HFFc6 (cell line): ENCODE data around the gene GPR142. TPM values are rescaled to one million over a fixed set of nuclear protein-coding genes. Genes with fewer than 3 reads are reported as not detected.
A peak's percentile ranks its signal among the peaks of the same experiment; 100 is the strongest.

Experiments used
- DNase-seq: peaks from one replicate; pipeline ENCODE4 v3.0.0-alpha.2; 2018
- H3K27ac Mint-ChIP-seq: 2 replicates; pipeline ENCODE4 v1.8.0; 2020; ENCODE audit warnings: mild to moderate bottlenecking, mixed read lengths
- H3K27me3 Mint-ChIP-seq: 2 replicates; pipeline ENCODE4 v1.8.0; 2021; ENCODE audit warnings: mild to moderate bottlenecking, moderate library complexity, mixed read lengths; ENCODE audit not compliant: insufficient read depth
- H3K36me3 Mint-ChIP-seq: 2 replicates; pipeline ENCODE4 v1.8.0; 2021; ENCODE audit warnings: low read depth, mixed read lengths
- H3K4me1 Mint-ChIP-seq: 2 replicates; pipeline ENCODE4 v1.8.0; 2020; ENCODE audit warnings: low read depth, mixed read lengths
- H3K4me3 Mint-ChIP-seq: 2 replicates; pipeline ENCODE4 v1.8.0; 2020; ENCODE audit warnings: mild to moderate bottlenecking, moderate library complexity, mixed read lengths
- H3K9me3 Mint-ChIP-seq: 2 replicates; pipeline ENCODE4 v1.8.0; 2020; ENCODE audit warnings: mild to moderate bottlenecking, mixed read lengths
- total RNA-seq, 6 experiments: library from RNA; stranded (reverse); fragmentation: NEBNext Ultra II Directional; extraction: Animal tissue kit (Norgen Biotek cat#: 25700); gene quantifications; 2 replicates in 1 of 6; 3 replicates in 5 of 6; pipeline ENCODE4 v1.2.3, GENCODE V29; 2021
- TF ChIP-seq, protein P1 (sequence below): fragments of 200-600 bp; sonication (generic); IDR thresholded peaks from 2 replicates; pipeline ENCODE4 v1.5.0; 2021; ENCODE audit warnings: antibody characterized with exemption, mild to moderate bottlenecking

GPR142 gene
- total RNA-seq, 6 experiments from 2014 or later: not detected

DNA sequence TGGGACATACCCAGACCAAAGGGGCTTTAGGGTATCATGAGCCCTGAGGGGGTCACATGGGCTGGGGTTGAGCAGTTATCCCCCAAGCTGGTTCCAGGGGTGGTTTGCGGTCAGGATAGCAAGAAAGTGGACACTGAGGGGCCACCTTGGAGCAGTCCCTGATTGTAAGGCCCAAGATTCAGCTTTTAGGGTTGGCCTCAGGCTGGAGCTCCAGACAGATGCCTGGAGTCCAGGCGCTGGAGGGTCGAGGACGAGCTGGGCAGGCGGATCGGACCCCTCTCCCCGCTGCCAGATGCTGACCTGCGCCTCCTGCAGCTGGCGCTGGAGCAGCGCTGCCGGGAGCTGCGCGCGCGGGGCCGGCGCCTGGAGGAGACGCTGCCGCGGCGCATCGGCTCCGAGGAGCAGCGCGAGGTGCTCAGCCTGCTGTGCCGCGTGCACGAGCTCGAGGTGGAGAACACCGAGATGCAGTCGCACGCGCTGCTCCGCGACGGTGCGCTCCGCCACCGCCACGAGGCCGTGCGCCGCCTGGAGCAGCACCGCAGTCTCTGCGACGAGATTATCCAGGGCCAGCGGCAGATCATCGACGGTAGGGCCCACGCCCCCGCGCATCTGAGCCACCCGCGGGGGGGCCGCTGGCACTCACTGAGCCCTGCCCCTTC is 15.6 kb upstream of the GPR142 start:
- Mint-ChIP-seq H3K4me1 (no peaks in the 10 kb centered on the region), H3K27me3 (peaks cover 7% of the 10 kb centered on the region; the same call in 1 of the 2 replicates), H3K4me3 (no peak overlapping the region), H3K27ac (no peak overlapping the region), H3K36me3 (peaks cover 3% of the 10 kb centered on the region), H3K9me3 (peaks cover 31% of the 10 kb centered on the region)
- TF ChIP-seq, protein P1, sequence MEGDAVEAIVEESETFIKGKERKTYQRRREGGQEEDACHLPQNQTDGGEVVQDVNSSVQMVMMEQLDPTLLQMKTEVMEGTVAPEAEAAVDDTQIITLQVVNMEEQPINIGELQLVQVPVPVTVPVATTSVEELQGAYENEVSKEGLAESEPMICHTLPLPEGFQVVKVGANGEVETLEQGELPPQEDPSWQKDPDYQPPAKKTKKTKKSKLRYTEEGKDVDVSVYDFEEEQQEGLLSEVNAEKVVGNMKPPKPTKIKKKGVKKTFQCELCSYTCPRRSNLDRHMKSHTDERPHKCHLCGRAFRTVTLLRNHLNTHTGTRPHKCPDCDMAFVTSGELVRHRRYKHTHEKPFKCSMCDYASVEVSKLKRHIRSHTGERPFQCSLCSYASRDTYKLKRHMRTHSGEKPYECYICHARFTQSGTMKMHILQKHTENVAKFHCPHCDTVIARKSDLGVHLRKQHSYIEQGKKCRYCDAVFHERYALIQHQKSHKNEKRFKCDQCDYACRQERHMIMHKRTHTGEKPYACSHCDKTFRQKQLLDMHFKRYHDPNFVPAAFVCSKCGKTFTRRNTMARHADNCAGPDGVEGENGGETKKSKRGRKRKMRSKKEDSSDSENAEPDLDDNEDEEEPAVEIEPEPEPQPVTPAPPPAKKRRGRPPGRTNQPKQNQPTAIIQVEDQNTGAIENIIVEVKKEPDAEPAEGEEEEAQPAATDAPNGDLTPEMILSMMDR: no peak
- DNase-seq: no peak

DNA sequence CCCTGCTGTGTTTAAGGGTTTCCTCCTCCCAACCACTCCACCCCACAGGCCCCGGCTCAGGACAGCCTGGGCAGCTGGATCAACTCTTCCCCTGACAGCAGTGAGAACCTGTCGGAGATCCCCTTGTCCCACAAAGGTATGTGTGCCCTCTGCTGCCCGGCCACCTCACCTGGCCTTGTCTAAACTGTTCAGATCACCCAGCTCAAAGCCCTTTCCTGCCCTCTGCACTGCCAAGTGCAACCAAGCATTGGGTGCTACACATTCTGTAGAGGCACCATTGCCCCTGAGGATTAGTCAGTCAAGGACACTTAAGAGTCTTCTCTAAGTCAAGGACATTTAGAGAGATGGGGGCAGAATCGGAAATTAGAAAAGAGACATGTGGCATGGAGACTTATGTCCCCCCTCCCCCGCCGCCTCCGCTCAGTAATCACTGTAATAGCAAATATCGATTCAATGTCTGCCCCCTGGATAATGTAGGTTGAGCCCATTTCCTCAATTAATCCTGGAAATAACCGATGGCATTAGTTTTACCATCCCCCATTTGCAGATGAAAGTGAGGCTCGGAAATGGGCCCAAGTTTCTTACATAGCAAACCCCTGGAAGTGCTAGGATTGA is 13.8 kb upstream of the GPR142 start:
- no peak for DNase-seq
- TF ChIP-seq, protein P1: no peak
- peaks cover 29% of the 10 kb centered on the region for H3K9me3 Mint-ChIP-seq
- peaks cover 5% of the 10 kb centered on the region for H3K36me3 Mint-ChIP-seq
- peaks cover 7% of the 10 kb centered on the region; the same call in 1 of the 2 replicates for H3K27me3 Mint-ChIP-seq
- no peaks in the 10 kb centered on the region for H3K4me1 Mint-ChIP-seq
- no peak overlapping the region for H3K27ac Mint-ChIP-seq
- no peak overlapping the region for H3K4me3 Mint-ChIP-seq

DNA sequence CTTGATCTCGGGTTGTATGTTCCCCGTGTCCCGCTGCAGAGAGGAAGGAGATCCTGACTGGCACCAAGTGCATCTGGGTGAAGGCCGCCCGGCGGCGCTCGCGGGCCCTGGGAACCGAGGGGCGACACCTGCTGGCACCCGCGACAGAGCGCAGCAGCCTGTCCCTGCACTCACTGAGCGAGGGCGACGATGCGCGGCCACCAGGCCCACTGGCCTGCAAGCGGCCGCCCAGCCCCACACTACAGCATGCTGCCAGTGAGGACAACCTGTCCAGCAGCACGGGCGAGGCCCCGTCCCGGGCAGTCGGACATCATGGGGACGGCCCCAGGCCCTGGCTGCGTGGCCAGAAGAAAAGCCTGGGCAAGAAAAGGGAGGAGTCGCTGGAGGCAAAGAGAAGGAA is 13.2 kb upstream of the GPR142 start:
- H3K9me3 Mint-ChIP-seq: peaks cover 29% of the 10 kb centered on the region
- TF ChIP-seq, protein P1: peak; percentile 16; the same call in 1 of the 2 replicates
- peaks cover 7% of the 10 kb centered on the region; the same call in 1 of the 2 replicates for H3K27me3 Mint-ChIP-seq
- peaks cover 7% of the 10 kb centered on the region for H3K36me3 Mint-ChIP-seq
- no peaks in the 10 kb centered on the region for H3K4me1 Mint-ChIP-seq
- H3K27ac Mint-ChIP-seq: no peak overlapping the region
- no peak overlapping the region for H3K4me3 Mint-ChIP-seq
- no peak for DNase-seq

DNA sequence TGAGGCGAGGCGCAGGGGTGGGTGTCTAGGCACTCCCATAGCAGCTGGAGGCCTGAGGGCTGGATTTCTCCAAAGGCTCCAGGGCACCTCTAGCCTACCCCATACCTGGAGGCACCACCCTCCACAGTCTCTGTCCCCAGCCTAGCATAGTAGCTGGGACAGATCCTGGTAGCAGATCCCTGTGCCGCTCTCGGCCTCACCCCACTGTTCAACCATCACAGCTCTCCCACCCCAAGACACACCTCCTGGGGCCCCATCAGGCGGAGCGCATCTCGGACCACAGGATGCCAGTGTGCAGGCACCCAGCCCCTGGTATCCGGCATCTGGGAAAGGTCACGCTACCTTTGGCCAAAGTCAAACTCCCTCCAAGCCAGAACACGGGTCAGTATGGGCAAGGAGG is 12.7 kb upstream of the GPR142 start:
- TF ChIP-seq, protein P1: no peak
- H3K27ac Mint-ChIP-seq: no peak overlapping the region
- peaks cover 29% of the 10 kb centered on the region for H3K9me3 Mint-ChIP-seq
- peaks cover 7% of the 10 kb centered on the region; the same call in 1 of the 2 replicates for H3K27me3 Mint-ChIP-seq
- no peak for DNase-seq
- no peak overlapping the region for H3K4me3 Mint-ChIP-seq
- no peaks in the 10 kb centered on the region for H3K4me1 Mint-ChIP-seq
- H3K36me3 Mint-ChIP-seq: peaks cover 7% of the 10 kb centered on the region

DNA sequence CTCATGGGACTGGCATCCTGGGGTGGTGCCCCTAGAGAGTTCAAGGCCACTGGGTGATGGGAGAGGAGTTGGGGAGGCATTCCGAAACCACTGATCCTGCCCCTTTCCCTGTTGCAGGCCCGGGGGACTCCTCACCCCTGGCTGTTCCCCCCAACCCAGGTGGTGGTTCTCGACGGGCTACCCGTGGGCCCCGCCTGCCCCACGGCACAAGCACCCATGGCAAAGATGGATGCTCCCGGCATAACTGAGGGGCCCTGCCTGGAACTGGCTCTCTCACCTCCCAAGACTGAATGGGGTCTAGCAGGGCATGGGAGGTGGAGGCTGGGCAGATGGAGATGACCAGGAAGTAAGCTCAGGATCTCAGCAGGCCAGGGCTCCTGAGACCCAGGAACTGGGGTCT is 12.2 kb upstream of the GPR142 start:
- peaks cover 5% of the 10 kb centered on the region for H3K36me3 Mint-ChIP-seq
- no peak for DNase-seq
- H3K4me1 Mint-ChIP-seq: no peaks in the 10 kb centered on the region
- H3K4me3 Mint-ChIP-seq: no peak overlapping the region
- peaks cover 25% of the 10 kb centered on the region for H3K9me3 Mint-ChIP-seq
- TF ChIP-seq, protein P1: no peak
- no peak overlapping the region for H3K27ac Mint-ChIP-seq
- peaks cover 7% of the 10 kb centered on the region; the same call in 1 of the 2 replicates for H3K27me3 Mint-ChIP-seq
